ENCODE data around the gene ENTPD2.

ENTPD2 gene

GRCh38 chr9:137018761-137019559, 34.9 kb downstream of the ENTPD2 start:
- no peak for TF ChIP-seq CTCF (IDR thresholded peaks at IDR 0.05; ENCODE audit: insufficient read depth, low read depth, low read length, missing control alignments)

GRCh38 chr9:137017791-137018497, 35.9 kb downstream of the ENTPD2 start:
- no peak overlapping the region for H3K4me3 ChIP-seq (ENCODE audit: low read length)
- no peak for DNase-seq (ENCODE audit: low read depth)
- TF ChIP-seq CTCF (IDR thresholded peaks at IDR 0.05; ENCODE audit: insufficient read depth, low read depth, low read length, missing control alignments) = no peak

More at GRCh38 chr9:137018761-137019559, 34.9 kb downstream of the ENTPD2 start:
- no peak overlapping the region for H3K4me3 ChIP-seq (ENCODE audit: low read length)
- no peak for DNase-seq (ENCODE audit: low read depth)

- no peak for TF ChIP-seq CTCF (IDR thresholded peaks at IDR 0.05; ENCODE audit: insufficient read depth, low read depth, low read length, missing control alignments)
- DNase-seq (ENCODE audit: low read depth) = no peak
- no peak overlapping the region for H3K4me3 ChIP-seq (ENCODE audit: low read length)
These were observed 36.8 kb downstream of the ENTPD2 start for GRCh38 chr9:137017071-137017470.

GRCh38 chr9:137016436-137016835, 37.4 kb downstream of the ENTPD2 start:
- no peak overlapping the region for H3K4me3 ChIP-seq (ENCODE audit: low read length)
- no peak for DNase-seq (ENCODE audit: low read depth)
- TF ChIP-seq CTCF (IDR thresholded peaks at IDR 0.05; ENCODE audit: insufficient read depth, low read depth, low read length, missing control alignments) = no peak

- no peak for TF ChIP-seq CTCF (IDR thresholded peaks at IDR 0.05; ENCODE audit: insufficient read depth, low read depth, low read length, missing control alignments)
- DNase-seq (ENCODE audit: low read depth) = no peak
- H3K4me3 ChIP-seq (ENCODE audit: low read length) = no peak overlapping the region
These were observed 37.9 kb downstream of the ENTPD2 start for GRCh38 chr9:137015976-137016375.

GRCh38 chr9:137015540-137015930, 38.3 kb downstream of the ENTPD2 start:
- no peak for DNase-seq (ENCODE audit: low read depth)
- H3K4me3 ChIP-seq (ENCODE audit: low read length) = no peak overlapping the region
- no peak for TF ChIP-seq CTCF (IDR thresholded peaks at IDR 0.05; ENCODE audit: insufficient read depth, low read depth, low read length, missing control alignments)
